Endometrial microvascular endothelial cells (primary cell): Measurements from ENCODE around the gene SLC25A23. TPM values are rescaled to one million over a fixed set of nuclear protein-coding genes. Genes with fewer than 3 reads are reported as not detected.

ENCODE experiments used
- in situ Hi-C: cut with HindIII; loops from 2 replicates; pipeline ENCODE4 v1.10.0; 2017; ENCODE audit warnings: low sequenced_read_pairs, low pct_unique_long_range_greater_than_20kb; ENCODE audit errors: inconsistent ontology term
- total RNA-seq: library from RNA; depleted of rRNA; stranded (reverse); fragments of >200 nt; gene quantifications from one replicate; pipeline ENCODE4 v1.2.3, GENCODE V29; 2015; ENCODE audit errors: inconsistent ontology term

The SLC25A23 gene
- total RNA-seq, 1 donor from 2014 or later: 15.1 TPM

GRCh38 chr19:6483235-6483634 lies 23.6 kb upstream of the SLC25A23 start:
- in situ Hi-C loops: no loop called here

- in situ Hi-C loops: no loop called here
These were observed 22.7 kb upstream of the SLC25A23 start for GRCh38 chr19:6482343-6482686.

- in situ Hi-C loops: no loop called here
These were observed 22.1 kb upstream of the SLC25A23 start, which contains the start of gene DENND1C for GRCh38 chr19:6481541-6482342. TSS of gene DENND1C (minus strand) at chr19:6481787. CDS start at chr19:6481695, 92 bp downstream.

GRCh38 chr19:6480848-6481415 lies 21.3 kb upstream of the SLC25A23 start:
- in situ Hi-C loops: no loop called here

- in situ Hi-C loops: no loop called here
These were observed 20.3 kb upstream of the SLC25A23 start for GRCh38 chr19:6479836-6480398.

GRCh38 chr19:6478815-6479214 lies 19.2 kb upstream of the SLC25A23 start:
- in situ Hi-C loops: no loop called here

GRCh38 chr19:6476896-6477431 lies 17.4 kb upstream of the SLC25A23 start:
- in situ Hi-C loops: no loop called here

GRCh38 chr19:6476155-6476895 lies 16.7 kb upstream of the SLC25A23 start:
- in situ Hi-C loops: no loop called here

- in situ Hi-C loops: no loop called here
These were observed 15.9 kb upstream of the SLC25A23 start for GRCh38 chr19:6475321-6476108.

- in situ Hi-C loops: no loop called here
These were observed 14.1 kb upstream of the SLC25A23 start for GRCh38 chr19:6473647-6474046.

- in situ Hi-C loops: no loop called here
These were observed 13.1 kb upstream of the SLC25A23 start for GRCh38 chr19:6472713-6473112.

- in situ Hi-C loops: no loop called here
These were observed 11.5 kb upstream of the SLC25A23 start for GRCh38 chr19:6471076-6471475.

- in situ Hi-C loops: no loop called here
These were observed 10.6 kb upstream of the SLC25A23 start for GRCh38 chr19:6470173-6470572.

- in situ Hi-C loops: no loop called here
These were observed 7.8 kb upstream of the SLC25A23 start for GRCh38 chr19:6467384-6467783.

GRCh38 chr19:6466526-6467248 lies 7.1 kb upstream of the SLC25A23 start:
- in situ Hi-C loops: no loop called here

- in situ Hi-C loops: no loop called here
These were observed 6.1 kb upstream of the SLC25A23 start for GRCh38 chr19:6465663-6466062.

GRCh38 chr19:6465006-6465405 lies 5.4 kb upstream of the SLC25A23 start:
- in situ Hi-C loops: no loop called here
